ENCODE results near the gene BCL11B. TPM values are rescaled to one million over a fixed set of nuclear protein-coding genes. Genes with fewer than 3 reads are reported as not detected.

Gene BCL11B
- total RNA-seq, 4 donors from 2014 or later = 0.68 to 1.5 (median 0.85) TPM

DNA sequence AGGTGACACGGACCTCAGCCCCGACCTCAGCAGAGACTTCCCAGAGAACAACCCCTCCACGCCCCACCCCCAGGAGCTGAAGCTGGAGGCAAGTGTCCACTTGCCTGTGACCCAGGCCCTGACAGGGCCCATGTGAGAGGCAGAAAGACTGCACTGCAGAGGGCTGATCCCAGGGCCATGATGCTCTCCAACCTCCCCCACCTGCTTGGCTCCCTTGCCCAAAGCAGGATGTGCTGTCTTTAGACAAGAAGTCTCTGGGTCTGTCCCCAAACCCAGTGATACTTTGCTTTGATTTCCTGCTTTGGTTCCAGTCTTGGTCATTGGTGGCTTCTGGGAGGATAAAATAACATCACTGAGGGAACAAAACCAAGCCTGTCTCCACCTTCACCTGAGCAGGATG is 59.4 kb downstream of the BCL11B start:
- TF ChIP-seq, protein P1, sequence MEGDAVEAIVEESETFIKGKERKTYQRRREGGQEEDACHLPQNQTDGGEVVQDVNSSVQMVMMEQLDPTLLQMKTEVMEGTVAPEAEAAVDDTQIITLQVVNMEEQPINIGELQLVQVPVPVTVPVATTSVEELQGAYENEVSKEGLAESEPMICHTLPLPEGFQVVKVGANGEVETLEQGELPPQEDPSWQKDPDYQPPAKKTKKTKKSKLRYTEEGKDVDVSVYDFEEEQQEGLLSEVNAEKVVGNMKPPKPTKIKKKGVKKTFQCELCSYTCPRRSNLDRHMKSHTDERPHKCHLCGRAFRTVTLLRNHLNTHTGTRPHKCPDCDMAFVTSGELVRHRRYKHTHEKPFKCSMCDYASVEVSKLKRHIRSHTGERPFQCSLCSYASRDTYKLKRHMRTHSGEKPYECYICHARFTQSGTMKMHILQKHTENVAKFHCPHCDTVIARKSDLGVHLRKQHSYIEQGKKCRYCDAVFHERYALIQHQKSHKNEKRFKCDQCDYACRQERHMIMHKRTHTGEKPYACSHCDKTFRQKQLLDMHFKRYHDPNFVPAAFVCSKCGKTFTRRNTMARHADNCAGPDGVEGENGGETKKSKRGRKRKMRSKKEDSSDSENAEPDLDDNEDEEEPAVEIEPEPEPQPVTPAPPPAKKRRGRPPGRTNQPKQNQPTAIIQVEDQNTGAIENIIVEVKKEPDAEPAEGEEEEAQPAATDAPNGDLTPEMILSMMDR (IDR thresholded peaks at IDR 0.05; ENCODE audit: low read depth) = no peak

DNA sequence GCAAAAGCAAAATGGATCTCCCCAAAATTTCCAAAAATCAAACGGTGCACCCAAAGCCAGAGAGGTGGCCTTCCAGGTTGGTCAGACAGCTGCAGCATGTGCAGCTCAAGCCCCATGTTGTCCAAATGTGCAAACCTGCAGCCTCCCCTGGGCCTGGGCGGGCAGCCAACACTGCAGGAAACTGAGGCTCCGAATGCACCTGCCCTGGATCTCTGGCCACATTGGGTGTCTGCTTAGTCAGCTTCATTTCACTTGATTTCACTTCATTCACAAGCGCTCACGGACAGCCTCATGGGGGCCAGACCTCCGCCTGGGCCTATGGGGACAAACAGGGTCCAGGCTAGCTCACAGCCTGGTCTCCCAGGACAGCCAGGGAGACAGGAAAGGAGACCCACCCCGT is 59.8 kb downstream of the BCL11B start:
- TF ChIP-seq, protein P1 (IDR thresholded peaks at IDR 0.05; ENCODE audit: low read depth) = no peak

DNA sequence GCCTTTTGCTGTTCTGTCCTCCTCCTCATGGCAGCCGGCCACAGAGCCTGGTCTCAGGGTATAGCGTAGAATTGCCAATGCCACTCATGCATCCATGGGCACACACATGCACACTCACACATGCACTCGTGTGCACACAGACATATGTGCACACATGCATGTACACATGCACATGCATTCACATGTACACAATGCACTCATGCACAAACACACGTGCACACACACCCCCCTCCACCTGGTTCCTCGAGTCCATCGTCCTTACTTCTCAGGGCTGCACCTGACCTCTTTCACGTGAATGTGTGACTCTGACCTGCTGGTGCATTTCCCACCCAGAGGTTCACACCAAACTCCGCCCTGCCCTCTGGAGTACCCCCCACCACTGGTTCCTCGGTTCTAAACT is 60.6 kb downstream of the BCL11B start:
- TF ChIP-seq, protein P1 (IDR thresholded peaks at IDR 0.05; ENCODE audit: low read depth) = no peak

DNA sequence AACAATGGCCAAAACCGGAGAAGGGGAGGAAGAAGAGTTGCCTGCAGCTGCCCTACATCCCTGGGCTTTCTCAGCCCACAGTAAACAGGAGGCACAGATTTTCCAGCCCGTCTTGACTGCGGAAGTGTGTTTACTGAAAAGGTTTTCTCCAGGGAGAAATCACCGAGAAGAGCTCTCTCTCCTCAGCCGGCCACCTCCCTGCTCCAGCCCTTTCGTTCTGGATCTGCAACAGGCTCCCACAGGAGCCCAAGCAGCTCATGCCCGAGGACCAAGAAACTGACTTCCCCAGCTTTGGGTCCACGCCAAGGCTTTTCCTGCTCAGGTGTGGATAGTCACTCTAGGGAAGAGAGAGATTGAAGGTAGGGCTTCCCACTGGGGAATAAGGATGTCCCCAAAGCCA is 61.7 kb downstream of the BCL11B start:
- TF ChIP-seq, protein P1 (IDR thresholded peaks at IDR 0.05; ENCODE audit: low read depth) = no peak

DNA sequence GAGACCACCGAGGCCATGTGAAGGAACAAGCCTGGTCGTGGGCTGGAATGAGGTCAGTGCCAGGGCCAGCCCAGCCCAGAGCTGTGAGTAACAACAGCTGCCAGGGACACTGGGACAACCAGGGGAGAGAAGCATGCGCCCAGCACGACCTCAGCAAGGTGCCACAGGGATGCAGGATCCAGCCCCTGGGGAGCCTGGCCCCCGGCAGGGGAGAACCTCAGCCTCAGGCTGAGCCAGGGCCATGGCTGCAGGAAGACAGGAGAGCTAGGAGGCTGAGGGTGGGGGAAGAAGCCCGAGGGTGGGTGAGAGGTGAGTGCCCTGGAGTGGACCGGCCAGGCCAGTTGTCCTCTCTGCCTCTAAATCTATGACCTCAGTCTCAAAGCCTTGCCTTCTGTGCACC is 62.6 kb downstream of the BCL11B start:
- TF ChIP-seq, protein P1 (IDR thresholded peaks at IDR 0.05; ENCODE audit: low read depth) = no peak

DNA sequence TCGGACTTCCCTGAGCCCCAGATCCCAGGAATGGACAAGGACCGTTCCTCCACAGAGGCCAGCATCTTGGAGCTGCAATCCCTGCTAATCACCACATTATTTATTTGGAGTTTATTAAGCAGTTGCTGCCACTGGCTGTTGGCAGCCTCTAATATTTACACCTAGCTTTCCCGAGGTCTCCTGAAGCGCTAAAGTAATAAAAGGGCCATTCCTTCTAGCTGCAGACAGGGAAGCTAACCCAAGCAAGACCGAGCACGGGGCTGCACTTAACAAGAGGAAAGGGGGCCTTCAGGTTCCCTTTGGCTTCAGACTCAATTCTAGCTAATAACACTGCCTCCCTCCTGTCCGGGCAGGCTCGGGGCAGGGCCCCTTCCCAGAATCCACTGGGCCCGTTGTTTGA is 63.7 kb downstream of the BCL11B start:
- TF ChIP-seq, protein P1 (IDR thresholded peaks at IDR 0.05; ENCODE audit: low read depth) = no peak

DNA sequence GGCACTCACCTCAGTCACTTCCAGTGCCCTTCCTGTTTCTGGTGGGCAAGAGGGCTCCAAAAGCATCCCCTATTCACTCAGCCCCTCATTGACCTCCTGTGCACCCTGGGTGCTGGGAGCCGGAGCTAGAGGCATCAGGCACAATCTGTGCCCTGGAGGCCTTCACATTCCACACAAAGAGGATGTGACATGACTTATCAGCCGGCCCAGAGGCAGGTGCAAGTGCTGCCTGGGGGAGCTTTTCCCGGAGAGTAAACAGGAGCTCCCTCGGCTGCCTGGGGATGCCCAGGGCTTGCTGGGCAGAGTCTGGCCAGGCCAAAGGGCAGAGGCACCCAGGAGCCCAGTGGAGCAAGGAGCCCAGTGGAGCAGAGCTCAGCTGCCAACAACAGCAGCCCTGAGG is 64.5 kb downstream of the BCL11B start:
- TF ChIP-seq, protein P1 (IDR thresholded peaks at IDR 0.05; ENCODE audit: low read depth) = no peak

Measured in subcutaneous adipose tissue (tissue), 4 donors.